Muscle of arm (tissue), 14 donors: Measurements from ENCODE around the gene TRMT11. TPM values are rescaled to one million over a fixed set of nuclear protein-coding genes. Genes with fewer than 3 reads are reported as not detected.
"Not testable (repeated sequence)": the region's sequence is repeated elsewhere in the genome, so short reads cannot be mapped to it uniquely, and the experiment has no call there.

Experiments
- DNase-seq: peaks from one replicate; pipeline ENCODE4 v3.0.0-alpha.2; 2013
- long read RNA-seq, 11 donors: transcript quantifications; one replicate each; lab custom pipeline, GENCODE V29; 2026
- polyA plus RNA-seq, 12 donors: library from polyadenylated mRNA; unstranded; fragments of 120-200 nt; gene quantifications; one replicate each; pipeline ENCODE4 v1.2.1, GENCODE V29; 2013; ENCODE audit not compliant: insufficient read length in 12 of 12

Gene TRMT11
- 10 to 100 TPM in 11 of 12 donors, not detected in 1; 10.8 to 21.3 (median 16.8) TPM for polyA plus RNA-seq
- long read RNA-seq, donor 1, partial matches to known transcripts = 0 of 4 reads
- long read RNA-seq, donor 1, other reads (novel, unspliced or antisense) = 0 of 4 reads
- long read RNA-seq, donor 2, partial matches to known transcripts = 0 of 2 reads
- long read RNA-seq, donor 2, other reads (novel, unspliced or antisense) = 0 of 2 reads
- long read RNA-seq, donor 3, partial matches to known transcripts = 0 of 1 reads
- long read RNA-seq, donor 3, other reads (novel, unspliced or antisense) = 0 of 1 reads
- long read RNA-seq, donor 4, partial matches to known transcripts = 0 of 2 reads
- long read RNA-seq, donor 4, other reads (novel, unspliced or antisense) = 0 of 2 reads
- long read RNA-seq, donor 5, partial matches to known transcripts = 0 of 3 reads
- long read RNA-seq, donor 5, other reads (novel, unspliced or antisense) = 0 of 3 reads
- long read RNA-seq, donor 6, transcript TRMT11-201 (13 exons, 1,565 nt) = major isoform, 5 of 5 reads
- long read RNA-seq, donor 6, partial matches to known transcripts = 0 of 5 reads
- long read RNA-seq, donor 6, other reads (novel, unspliced or antisense) = 0 of 5 reads
- long read RNA-seq, donor 7, partial matches to known transcripts = 0 of 1 reads
- long read RNA-seq, donor 7, other reads (novel, unspliced or antisense) = 0 of 1 reads
- long read RNA-seq, donor 8, transcript TRMT11-201 (13 exons, 1,565 nt) = major isoform, 5 of 5 reads
- long read RNA-seq, donor 8, partial matches to known transcripts = 0 of 5 reads
- long read RNA-seq, donor 8, other reads (novel, unspliced or antisense) = 0 of 5 reads
- long read RNA-seq, donor 9, partial matches to known transcripts = 0 of 3 reads
- long read RNA-seq, donor 9, other reads (novel, unspliced or antisense) = 0 of 3 reads
- long read RNA-seq, donor 10, partial matches to known transcripts = 0 of 2 reads
- long read RNA-seq, donor 10, other reads (novel, unspliced or antisense) = 0 of 2 reads
- long read RNA-seq, donor 11, partial matches to known transcripts = 0 of 4 reads
- long read RNA-seq, donor 11, other reads (novel, unspliced or antisense) = 0 of 4 reads

DNA sequence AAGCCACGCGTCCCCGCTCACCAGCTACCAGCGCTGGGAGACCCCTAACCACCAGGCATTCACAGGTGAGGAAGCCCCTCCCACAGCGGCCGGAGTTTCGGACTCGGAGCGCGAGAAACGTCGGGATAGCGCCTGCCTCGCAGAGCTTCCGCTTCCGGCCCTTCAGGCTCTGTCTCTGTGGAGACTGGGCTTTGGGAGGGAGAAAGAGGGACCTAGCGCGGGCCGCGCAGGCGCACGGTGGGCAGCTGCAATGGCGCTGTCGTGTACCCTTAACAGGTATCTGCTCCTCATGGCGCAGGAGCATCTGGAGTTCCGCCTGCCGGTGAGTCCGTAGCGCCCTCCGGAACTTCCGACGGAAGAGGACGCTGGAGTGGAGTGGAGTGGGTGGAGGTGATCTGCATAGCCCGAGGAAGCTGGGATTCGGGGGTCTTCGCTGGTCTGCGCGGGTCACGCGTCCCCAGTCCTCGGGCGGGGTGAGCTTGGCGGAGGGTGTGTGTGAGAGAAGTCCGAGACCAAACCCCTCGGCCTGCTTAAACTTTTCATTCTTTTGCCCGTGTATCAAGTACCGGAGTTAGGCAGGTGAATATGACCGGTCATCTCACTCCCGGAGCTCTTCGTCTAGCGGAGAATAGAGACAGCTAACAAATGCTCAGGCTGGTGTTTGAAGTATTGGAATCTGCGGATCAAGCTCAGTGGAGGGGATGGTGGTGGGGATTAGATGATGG lies at the start of gene TRMT11:
TSS of gene TRMT11 (plus strand) at position 240 of the 725 bp plus-strand sequence. CDS start at position 251, 11 bp downstream.
- DNase-seq = peak; percentile 88

DNA sequence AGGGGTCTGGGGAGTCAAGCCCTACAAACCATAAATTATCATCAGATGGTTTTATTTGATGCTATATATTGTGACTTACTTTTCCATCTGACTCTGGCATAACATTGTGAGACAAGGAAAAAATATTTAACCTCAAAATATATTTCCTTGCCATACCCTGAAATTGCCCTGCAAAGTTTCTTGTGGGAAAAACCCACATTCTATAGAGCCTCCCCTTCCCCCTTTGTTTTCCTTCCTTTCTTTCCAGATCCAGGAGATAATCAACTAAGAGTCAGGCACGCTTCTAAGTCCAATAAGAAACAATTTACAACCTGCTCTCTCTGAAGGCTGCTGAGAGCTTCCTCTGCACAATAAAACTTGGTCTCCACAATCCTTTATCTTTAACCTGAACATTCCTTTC lies 47.3 kb upstream of the TRMT11 start:
- DNase-seq = no peak

DNA sequence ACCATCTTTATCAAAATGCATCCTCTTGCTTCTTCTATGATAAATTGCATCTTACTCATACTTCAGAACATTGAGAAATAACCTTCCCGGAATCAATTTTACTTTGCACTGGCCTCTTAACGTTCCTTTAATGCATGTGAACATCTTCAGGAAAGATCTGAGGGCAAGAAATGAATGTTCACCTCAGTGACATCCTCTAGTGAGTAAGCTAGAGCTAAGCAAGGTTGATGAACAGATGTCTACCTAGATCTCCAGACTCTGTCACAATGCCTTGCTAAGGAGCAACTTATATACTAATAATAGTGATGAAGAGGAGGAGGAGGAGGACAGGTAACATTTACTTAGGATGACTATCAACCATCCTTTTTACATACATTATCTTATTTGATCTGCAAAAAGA lies 46.5 kb upstream of the TRMT11 start:
- DNase-seq = no peak

DNA sequence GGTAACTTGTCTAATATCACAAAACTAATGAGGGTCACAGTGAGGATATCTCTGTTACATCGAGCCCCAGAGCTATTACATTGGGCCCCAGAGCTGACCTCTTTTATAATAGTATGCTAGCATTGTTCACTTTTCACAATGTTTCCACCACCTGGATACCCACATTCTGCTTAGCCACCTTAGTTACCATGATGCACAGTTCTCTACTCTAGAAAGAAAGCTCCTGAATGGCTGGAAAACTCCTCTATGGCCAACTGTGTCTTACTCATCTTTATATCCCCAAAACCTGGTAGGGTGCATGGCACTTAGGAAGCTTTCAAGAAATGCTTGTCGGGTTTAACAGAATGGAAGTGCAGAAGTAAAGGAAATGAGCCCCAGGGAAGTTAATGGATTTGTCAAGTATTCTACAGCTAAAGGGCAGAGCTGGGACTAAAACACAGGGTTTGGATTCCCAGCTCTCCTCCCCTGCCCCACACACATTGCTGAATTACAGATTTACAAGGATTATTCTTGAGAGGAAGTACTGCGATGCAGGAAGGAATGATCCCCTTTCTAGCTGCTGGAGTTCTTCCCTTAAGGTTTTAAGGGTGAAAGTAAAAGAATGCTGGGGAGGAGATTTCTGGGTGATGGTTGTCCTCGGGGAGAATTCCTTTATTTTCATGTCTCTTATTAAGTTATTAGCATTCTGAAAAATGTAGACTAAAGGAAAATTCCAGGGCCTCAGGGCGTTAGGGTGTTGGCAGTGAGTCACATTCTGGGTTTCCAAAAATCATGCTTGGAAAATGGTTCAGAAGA lies 45.9 kb upstream of the TRMT11 start:
- DNase-seq = no peak

DNA sequence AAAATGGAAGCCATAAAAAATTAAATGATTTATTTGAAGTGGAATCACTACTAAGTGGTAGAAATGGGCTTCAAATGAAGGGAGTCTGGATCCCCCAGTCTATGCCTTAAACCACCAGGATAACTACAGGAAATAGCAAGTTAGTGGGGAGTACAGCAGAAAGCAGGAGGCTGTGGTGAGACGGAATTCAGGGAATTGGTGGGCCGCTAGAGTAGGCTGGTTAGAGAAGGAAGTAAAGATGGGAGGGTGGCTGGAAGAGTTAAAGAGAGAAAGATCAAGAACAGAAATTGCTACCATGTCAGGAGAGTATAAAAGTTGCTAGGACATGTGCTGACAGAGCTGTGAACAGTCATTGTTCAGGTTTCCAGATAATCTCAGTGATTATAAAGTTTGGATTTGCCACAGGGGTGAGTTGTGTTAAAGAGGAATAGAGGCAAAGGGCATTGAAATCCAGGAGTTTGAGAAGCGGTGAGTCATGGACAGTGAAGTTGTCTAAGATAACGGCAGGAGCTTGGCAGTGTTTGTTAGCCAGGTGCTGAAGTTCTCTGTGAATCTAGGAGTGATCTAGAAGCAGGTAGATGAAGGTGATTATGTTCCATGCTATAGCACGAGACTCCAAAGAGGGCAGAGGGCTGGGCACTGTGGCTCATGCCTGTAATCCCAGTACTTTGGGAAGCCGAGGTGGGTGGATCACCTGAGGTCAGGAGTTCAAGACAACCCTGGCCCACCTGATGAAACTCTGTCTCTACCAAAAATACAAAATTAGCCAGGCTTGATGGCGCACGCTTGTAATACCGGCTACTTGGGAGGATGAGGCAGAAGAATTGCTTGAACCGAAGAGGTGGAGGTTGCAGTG lies 43.4 kb upstream of the TRMT11 start:
- no peak for DNase-seq

DNA sequence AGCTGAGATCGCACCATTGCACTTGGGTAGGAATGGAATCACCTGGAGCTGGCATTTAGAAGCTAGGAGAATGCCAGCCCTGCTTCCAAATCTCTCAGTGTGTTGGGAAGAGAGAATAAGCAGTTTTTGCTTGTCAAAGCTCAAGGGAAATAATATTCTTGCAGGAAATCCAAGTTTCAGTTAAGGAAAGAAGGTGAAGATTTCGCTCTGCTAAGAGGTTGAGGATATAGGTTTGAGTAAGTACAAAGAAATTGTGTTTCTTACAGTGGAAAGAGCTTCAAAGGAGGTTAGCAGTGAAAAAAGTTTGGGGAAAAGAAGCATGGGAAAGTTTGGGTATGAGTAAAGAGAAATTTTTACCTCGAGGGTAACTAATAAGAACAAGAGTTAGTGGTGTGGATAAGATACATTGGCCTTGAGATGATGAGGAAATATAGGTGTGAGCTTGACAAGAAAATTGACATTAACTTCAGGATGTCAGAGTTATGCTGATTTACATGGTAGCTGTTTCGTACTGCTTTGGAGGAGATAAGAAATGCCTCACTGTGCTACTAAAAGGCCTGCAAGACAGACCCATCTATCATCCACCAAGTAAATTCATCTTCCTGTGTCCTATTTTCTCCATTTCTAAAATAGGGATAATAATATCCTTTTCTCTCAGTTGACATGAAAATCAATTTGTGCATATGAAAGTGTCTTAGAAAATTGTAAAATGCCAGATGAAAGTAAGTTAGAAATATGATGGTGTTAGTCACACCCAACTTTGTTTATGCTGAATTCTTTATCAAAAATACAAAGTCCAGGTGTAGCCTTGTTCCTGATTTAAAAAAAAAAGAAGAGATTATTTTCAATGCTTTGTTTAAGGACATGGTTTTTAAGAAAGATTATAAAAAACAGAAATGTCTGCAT lies 42.6 kb upstream of the TRMT11 start:
- DNase-seq = no peak

DNA sequence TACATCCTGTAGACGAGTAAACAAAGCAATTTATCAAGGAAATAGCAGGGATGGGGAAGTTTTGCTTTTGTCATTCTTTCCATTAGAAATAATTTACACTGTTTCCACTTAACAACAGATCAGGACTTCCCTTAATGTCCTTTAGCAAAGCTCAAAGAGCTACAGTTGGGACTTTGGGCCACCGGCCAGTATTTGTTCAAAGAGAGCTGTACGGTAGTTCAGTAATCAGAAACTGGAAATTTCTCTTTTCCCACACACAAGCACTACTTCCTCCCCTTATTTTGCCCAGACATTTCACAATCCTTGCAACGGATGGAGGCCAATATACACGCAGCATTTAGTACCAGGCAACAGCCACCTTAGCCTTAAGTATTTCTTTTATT lies 41.9 kb upstream of the TRMT11 start:
- peak; percentile 23 for DNase-seq

DNA sequence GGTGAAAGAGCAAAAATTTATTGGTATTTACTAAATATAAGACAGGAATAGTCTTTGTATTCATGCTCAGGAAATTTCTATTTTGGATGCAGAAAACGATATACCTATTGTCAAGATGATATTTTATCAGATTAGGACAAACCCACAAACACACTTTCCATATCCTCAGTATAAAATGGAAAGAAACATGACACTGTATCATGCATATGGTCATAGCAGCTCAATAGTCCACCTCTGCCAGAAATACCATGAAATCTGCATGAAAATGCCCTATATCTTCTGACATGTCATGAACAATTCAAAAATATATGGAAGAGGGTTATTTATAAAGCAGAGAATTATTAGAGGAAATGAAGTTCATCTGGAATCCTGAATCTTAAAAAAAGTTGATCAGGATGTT lies 41.4 kb upstream of the TRMT11 start:
- DNase-seq = no peak

DNA sequence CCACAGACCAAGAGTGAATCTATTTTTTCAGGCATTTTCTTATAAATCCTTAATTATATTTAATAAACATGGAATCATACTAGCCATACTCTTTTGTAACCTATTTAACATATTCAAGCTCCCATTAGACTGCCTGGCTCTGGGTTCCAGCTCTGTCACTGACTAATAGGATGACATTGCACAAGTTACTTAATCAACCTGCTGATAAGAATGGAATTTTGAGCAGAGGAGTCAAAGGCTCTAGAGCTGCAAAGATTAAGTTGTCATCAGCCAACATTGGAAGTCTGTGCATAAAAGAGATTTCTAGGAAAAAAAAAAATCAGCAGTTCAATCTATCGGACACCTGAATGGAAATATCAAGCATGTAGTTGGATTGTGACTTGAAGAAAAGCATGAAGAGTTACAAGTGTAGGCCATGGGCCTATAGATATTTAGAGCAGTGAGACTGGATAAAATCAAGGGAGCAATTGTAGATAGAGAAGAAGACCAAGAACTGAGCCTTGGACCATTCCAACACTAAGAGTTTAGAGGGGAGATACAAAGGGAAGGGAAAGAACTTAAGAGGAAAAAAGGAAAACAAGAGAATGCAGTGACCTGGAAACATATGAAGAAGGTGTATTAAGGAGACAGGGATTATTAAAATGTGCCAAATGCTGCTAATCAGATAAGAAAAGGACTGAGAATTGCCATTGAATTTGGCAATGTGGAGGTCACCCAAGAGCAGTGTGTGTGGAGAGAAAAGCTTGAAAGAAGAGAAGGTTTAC lies 40.8 kb upstream of the TRMT11 start:
- no peak for DNase-seq

DNA sequence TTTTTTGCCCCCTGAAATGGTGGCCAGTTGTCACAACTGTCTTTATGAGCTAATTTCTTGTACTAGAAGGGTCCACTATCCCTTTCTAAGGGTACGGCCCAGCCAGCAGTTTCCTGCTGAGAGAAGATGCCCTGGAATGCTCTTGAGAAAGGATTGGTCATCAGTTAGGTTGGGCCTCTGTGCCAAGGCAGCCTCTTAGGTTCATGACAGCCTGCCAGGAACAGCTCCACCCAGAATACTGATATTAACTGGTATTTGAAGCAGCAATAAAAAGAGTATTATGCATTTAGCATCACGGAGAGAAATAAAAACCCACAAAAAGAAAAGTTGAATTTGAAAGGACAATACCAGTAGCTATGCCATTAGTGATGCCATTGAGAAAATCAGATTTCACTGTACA lies 38.7 kb upstream of the TRMT11 start:
- DNase-seq = no peak

DNA sequence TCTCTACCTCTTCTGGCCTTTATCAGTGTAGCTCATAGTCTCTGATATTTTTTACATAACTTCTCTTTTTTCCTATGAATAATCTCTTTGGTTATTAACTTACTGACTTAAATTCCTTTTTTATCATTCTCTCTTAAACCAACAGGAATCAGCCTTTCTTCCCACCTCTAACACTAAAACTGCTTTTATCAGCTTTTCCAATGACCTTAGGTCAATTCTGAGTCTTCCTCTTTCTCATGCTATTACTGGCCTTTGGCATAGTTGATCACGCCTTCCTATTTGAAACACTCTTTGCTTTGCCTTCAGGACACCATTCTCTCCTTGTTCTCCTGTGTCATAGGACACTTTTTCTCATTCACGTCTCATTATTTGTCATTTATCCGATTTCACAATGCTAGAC lies 37.9 kb upstream of the TRMT11 start:
- DNase-seq = no peak

DNA sequence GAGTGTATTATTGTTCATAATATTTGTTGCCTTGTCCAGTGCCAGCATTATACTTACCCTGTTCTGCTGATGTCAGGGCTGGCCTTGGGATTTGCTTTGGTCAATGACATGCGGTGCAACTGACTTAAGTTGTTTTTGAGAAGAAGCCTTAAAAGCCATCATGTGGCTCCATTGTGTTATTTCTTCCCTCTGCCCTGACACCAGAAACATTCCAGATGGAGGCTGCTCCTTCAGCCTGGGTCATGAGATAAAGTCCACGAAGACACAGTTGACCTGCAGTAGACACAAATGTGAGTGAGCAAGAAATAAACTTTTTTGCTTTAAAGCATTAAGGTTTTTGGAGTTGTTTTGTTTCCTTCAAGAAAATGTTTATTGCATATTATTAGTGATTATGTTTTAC lies 37.3 kb upstream of the TRMT11 start:
- DNase-seq = no peak

DNA sequence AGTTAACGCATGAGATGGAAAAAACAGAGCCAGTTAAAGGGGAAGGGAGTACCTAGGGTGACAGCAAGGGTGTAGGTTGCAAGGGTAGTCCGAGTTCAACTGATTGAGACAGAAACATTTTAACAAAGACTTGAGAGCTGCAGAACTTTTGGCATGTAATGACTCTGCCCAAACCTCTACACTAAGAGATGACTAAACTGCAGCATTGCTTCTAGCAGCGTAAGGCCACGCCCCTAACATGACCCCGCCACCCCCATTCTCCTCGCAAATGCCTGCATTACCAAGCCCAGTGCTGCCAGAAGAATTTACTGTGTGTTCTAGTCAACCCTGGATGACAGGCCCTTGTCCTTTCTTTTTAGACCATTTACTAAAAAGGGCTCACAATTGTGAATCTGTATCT lies 36.0 kb upstream of the TRMT11 start:
- no peak for DNase-seq

DNA sequence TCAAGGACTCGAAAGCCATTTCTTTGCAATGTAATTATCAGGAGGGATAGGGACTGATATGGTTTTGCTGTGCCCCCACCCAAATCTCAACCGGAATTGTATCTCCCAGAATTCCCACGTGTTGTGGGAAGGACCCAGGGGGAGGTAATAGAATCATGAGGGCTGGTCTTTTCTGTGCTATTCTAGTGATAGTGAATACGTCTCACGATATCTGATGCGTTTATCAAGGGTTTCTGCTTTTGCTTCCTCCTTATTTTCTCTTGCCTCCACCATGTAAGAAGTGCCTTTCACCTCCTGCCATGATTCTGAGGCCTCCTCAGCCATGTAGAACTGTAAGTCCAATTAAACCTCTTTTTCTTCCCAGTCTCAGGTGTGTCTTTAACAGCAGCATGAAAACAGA lies 35.6 kb upstream of the TRMT11 start:
- DNase-seq = not testable (repeated sequence)

DNA sequence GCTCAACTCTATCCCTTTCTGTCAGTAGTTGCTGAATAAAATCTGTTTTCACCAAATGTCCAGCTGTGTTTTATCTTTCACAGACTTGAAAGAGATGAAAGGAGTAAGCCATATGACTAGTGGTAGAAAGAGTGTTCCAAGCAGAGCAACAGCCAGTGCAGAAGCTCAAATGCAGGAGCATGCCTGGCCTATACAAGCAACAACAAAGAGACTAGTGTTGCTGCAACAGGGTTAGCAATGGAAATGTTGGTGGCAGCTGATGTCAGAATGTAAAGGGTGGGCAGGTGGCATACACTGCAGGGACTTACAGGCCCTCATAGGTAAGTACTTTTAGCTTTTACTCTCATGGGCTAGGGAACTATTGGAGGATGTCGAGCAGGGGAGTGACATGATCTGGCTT lies 35.0 kb upstream of the TRMT11 start:
- no peak for DNase-seq

DNA sequence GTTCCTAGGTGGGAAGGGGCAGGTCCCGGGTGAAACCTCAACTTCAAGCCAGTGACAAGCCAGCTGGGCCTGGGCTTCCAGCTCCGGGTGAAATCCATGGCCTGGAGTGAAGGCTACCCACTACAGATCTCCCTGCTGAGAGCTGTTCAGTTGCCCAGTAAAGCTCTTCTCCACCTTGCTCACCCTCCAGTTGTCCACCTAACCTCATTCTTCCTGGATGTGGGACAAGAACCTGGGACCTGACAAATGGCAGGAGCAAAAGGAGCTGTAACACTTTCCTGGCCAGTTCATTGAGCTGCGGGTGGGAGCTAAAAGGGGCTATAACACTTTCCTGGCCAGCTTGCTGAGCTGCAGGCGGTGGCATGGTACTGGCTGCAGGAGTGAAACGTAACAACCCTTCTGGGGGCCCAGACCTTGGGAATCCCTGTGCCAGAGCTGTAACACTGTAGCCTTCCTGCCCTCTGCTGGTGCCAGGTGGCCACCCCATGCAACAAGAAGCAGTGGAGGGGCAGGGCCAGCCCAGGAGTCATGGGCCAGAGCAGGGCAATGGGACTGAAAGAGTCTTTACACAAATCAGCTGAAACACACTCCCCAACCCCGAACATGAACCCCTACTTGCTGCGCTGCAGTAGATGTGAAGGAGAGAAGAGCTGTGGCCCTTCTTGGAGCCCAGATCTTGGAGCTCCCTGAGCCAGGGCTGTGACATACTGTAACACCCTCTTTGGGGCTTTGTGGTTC lies 33.4 kb upstream of the TRMT11 start:
- DNase-seq = no peak

DNA sequence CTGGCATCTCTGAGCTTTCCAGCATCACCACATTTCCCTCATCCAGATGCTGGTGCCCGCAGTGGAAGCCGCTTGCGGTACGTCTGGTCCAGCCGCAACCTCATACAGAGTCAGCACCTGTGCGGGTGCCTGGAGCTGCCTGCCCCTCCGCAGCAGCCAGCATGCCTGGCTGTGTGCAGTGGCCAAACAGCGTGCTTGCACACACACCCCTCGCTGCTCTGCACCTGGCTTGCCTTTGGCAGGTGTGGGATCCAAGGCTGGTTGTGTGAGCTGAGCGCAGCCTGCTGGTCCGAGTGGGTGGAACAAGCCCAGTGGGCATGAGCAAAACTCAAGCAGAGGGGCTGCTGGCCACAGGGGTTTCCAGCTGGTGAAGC lies 32.9 kb upstream of the TRMT11 start:
- DNase-seq = no peak
